Erythroblast (primary cell): ENCODE measurements around the gene CWC27.

ENCODE experiments used
- GATA1 ChIP-seq: IDR thresholded peaks from 2 replicates; pipeline ENCODE4 v1.6.1; 2011; ENCODE audit warnings: low read depth, mild to moderate bottlenecking, control low read depth, low read length, moderate library complexity
- POLR2A ChIP-seq: IDR thresholded peaks from 2 replicates; pipeline ENCODE4 v1.6.1; 2011; ENCODE audit warnings: mild to moderate bottlenecking, low read length

DNA sequence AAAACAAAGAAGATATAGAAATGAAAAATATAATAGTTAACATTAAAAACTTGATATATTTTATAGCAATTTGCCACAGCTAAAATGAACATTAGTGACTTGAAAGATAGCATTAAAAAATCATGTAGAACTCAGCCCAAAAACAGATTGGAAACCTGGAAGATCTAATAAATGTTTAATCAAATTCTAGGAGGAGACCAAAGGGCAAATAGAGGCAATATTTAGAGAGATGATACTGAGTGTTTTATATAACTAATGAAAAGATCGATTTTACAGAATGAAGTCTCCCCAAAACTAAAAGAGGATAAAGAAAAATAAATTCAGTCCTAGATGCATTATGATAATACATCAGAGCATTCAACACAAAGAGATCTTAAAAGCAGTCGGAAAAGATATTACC lies 127.0 kb downstream of the CWC27 start:
- TF ChIP-seq POLR2A (no peak), GATA1 (no peak)
